Astrocyte of the cerebellum (primary cell): ENCODE measurements around the gene CCNQ.

Experiments used
- DNase-seq: peaks from one replicate; pipeline ENCODE4 v3.0.0-alpha.2; 2011; ENCODE audit warnings: low read depth
- H3K4me3 ChIP-seq: 2 replicates; pipeline ENCODE4 v1.5.1; 2011; ENCODE audit warnings: mild to moderate bottlenecking, low read depth, low read length, moderate library complexity
- CTCF ChIP-seq: IDR thresholded peaks from 2 replicates; pipeline ENCODE4 v1.5.1; 2012; ENCODE audit warnings: low read length, low read depth, moderate library complexity, mild to moderate bottlenecking; ENCODE audit errors: missing control alignments
- in situ Hi-C: cut with HindIII; loops from 2 replicates; pipeline ENCODE4 v1.10.0; 2017; ENCODE audit warnings: low sequenced_read_pairs

Gene CCNQ

GRCh38 chrX:153628129-153628528 lies 29.2 kb upstream of the CCNQ start:
- no peak overlapping the region for H3K4me3 ChIP-seq
- in situ Hi-C loops = no loop called here
- no peak for TF ChIP-seq CTCF
- no peak for DNase-seq

- TF ChIP-seq CTCF = no peak
- in situ Hi-C loops = no loop called here
- no peak overlapping the region for H3K4me3 ChIP-seq
- DNase-seq = no peak
Observed at GRCh38 chrX:153627675-153628111, 28.8 kb upstream of the CCNQ start.

- no peak overlapping the region for H3K4me3 ChIP-seq
- in situ Hi-C loops = no loop called here
- TF ChIP-seq CTCF = no peak
- DNase-seq = no peak
Observed at GRCh38 chrX:153626863-153627674, 28.1 kb upstream of the CCNQ start.

- DNase-seq = no peak
- H3K4me3 ChIP-seq = no peak overlapping the region
- no peak for TF ChIP-seq CTCF
- in situ Hi-C loops = no loop called here
Observed at GRCh38 chrX:153626025-153626633, 27.2 kb upstream of the CCNQ start.

GRCh38 chrX:153625271-153626024 lies 26.5 kb upstream of the CCNQ start:
- no peak overlapping the region for H3K4me3 ChIP-seq
- no peak for TF ChIP-seq CTCF
- DNase-seq = no peak
- in situ Hi-C loops = no loop called here

- in situ Hi-C loops = no loop called here
- DNase-seq = no peak
- no peak for TF ChIP-seq CTCF
- no peak overlapping the region for H3K4me3 ChIP-seq
Observed at GRCh38 chrX:153624196-153625091, 25.5 kb upstream of the CCNQ start.
